Motor neuron (in vitro differentiated cells): Measurements from ENCODE around the gene CTSD. TPM values are rescaled to one million over a fixed set of nuclear protein-coding genes. Genes with fewer than 3 reads are reported as not detected.

Experiments used
- ATAC-seq, 8 experiments: fragments of 200-7000 bp; cut with Tn5 transposase; replicated peaks in 6 of 8; 2 replicates each; pipeline ENCODE4 v1.8.0; 2021; ENCODE audit warnings: mild to moderate bottlenecking in 8 of 8, moderate library complexity in 8 of 8
- H3K27ac ChIP-seq, 2 donors: fragments of 250-450 bp; sonication (Bioruptor Pico); 2 replicates each; pipeline ENCODE4 v1.9.0; 2021; ENCODE audit warnings: antibody characterized with exemption in 2 of 2, mild to moderate bottlenecking in 2 of 2, moderate library complexity in 1 of 2
- H3K4me1 ChIP-seq, 2 donors: fragments of 250-450 bp; sonication (Bioruptor Pico); replicated peaks in 1 of 2; 2 replicates each; pipeline ENCODE4 v1.6.1; 2021; ENCODE audit warnings: antibody characterized with exemption in 2 of 2, mild to moderate bottlenecking in 2 of 2, moderate library complexity in 1 of 2
- H3K4me3 ChIP-seq, 5 donors: fragments of 250-450 bp; sonication (Bioruptor Pico); 2 replicates each; pipeline ENCODE4 v1.9.0; 2021; ENCODE audit warnings: antibody characterized with exemption in 5 of 5, mild to moderate bottlenecking in 5 of 5, moderate library complexity in 4 of 5
- WGBS, 10 experiments: fragments of 450-650 bp; shearing (Covaris generic); methylation state at CpG; one replicate each; pipeline ENCODE4 v1.0.0; 2022; 5-methylcytosine and 5-hydroxymethylcytosine counted together
- in situ Hi-C, 9 experiments: fragments of 400-800 bp; cut with MboI; loops; one replicate each; pipeline ENCODE4 v1.15.0; 2021; ENCODE audit warnings: low sequenced_read_pairs in 9 of 9, low pct_unique_long_range_greater_than_20kb in 2 of 9; ENCODE audit not compliant: unreplicated experiment in 9 of 9
- total RNA-seq, 8 experiments: library from RNA; unstranded; fragments of 300-600 nt; gene quantifications; 2 replicates each; pipeline versions ENCODE4 v1.2.3 to v1.2.4, GENCODE V29; 2022

CTSD gene
- total RNA-seq, 8 experiments from 2014 or later: 59.3 to 718 (median 107) TPM

DNA sequence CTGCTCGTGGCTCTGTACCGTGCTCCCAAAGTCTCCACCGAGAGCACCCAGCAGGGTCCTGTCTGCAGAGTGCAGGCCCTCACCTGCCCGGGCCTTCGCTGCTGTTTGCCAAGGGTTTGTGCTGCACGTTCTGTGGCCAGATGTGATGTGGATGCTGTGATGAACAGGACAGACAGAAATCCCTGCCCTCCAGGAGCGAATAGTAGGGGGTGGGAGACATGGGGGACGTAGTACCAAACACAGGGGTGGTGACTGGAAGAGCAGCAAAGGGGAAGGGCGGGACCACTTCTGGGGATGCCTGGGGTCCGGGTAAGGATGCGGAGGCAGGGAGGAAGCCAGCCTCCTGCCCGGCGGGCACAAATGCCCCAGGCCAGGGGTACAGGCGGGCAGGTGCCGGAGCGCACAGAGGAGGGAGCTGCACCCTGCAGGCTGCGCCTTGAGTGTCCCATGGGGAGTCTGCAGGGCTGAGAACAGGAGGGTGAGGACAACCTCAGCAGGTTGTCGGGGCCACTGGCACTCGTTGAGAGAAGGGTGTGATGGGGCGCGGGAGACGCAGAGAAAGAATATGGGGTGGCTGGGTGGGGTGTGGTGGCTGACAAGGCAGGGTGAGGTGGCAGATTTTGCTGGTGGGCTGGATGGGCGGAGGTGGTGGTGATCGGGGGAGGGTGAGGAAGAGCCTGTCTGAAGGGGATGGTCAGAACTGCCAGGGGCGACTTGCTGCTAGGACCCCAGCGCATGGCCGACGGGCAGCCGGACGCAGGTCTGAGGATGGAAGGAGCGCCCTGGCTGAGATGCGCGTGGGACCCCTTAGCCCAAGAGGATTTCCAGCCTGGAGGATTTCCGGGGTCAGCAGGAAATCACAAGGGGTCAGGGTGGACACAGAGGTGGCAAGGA is 16.3 kb upstream of the CTSD start:
- Histone ChIP-seq H3K4me3 (no peak overlapping the region), H3K4me1 (no peaks in the 10 kb centered on the region), H3K27ac (no peak overlapping the region)
- in situ Hi-C loops: no loop called here
- no peak for ATAC-seq
- 44% methylated on average over 3 of the region's 34 CpGs; no CpG with 5 or more reads in 9 of the 10 experiments for WGBS, 10 experiments

DNA sequence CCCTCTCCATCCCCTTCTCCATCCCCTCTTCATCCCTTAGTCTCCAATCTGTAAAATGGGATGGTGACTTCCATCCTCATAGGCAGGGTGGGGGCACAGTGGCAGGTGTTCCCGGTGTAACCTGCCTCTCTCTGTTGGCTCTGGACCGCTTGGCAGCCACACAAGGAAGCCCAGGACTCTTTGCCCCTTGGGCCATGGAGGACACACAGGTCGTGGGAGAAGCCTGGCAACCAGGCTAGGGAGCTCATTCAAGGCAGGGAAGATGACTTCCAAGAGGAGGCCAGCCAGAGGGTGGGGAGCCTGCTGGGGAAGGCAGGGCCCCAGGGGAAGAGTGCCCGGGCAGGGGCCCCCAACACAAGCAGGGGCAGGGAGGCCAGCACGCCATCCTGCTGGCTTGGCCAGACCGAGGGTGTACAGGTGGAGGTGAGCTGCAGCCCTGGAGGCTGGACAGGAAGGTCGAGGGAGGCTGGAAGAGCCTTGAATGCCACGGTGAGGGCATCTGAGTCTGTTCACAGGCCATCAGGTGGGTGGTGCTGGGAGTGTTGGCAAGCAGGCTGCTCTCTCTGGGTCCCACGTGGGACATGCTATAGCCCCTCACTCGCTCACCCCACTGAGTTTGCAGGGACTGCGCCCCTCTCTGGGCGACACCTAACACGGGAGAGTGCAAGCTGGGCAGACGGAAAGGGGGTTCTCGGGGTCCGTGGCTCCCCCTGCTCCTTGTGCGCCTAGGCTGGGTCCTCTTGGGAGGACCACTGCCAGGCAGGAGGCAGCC is 15.5 kb upstream of the CTSD start:
- in situ Hi-C loops: no loop called here
- WGBS, 10 experiments: 73 to 80% (median 78%) methylated on average over 1 to 9 of the region's 17 CpGs; no CpG with 5 or more reads in 6 of the 10 experiments
- ATAC-seq: no peak

GRCh38 chr11:1778141-1778911 is 14.6 kb upstream of the CTSD start:
- H3K27ac ChIP-seq: no peak overlapping the region
- no peak overlapping the region for H3K4me3 ChIP-seq
- in situ Hi-C loops: no loop called here
- no peak for ATAC-seq
- no peaks in the 10 kb centered on the region for H3K4me1 ChIP-seq
- 10 to 100% (median 35%) methylated on average over 1 to 2 of the region's 14 CpGs; no CpG with 5 or more reads in 4 of the 10 experiments for WGBS, 10 experiments

More for the DNA sequence above, 15.5 kb upstream of the CTSD start:
- H3K4me1 ChIP-seq: no peaks in the 10 kb centered on the region
- H3K4me3 ChIP-seq: no peak overlapping the region
- H3K27ac ChIP-seq: no peak overlapping the region

GRCh38 chr11:1777737-1778136 is 14.0 kb upstream of the CTSD start:
- ATAC-seq: no peak
- no peak overlapping the region for H3K27ac ChIP-seq
- no CpG with 5 or more reads among the region's 2 CpGs for WGBS, 10 experiments
- in situ Hi-C loops: no loop called here
- peaks cover 0 to 2% of the 10 kb centered on the region in 2 donors for H3K4me1 ChIP-seq
- no peak overlapping the region for H3K4me3 ChIP-seq

- no peak for ATAC-seq
- peaks cover 2 to 6% of the 10 kb centered on the region in 2 donors for H3K4me1 ChIP-seq
- in situ Hi-C loops: no loop called here
- 40 to 71% (median 60%) methylated on average over 1 to 2 of the region's 5 CpGs; no CpG with 5 or more reads in 5 of the 10 experiments for WGBS, 10 experiments
- no peak overlapping the region for H3K27ac ChIP-seq
- H3K4me3 ChIP-seq: no peak overlapping the region
Observed at GRCh38 chr11:1776944-1777715, 13.4 kb upstream of the CTSD start.

GRCh38 chr11:1776331-1776851 is 12.7 kb upstream of the CTSD start:
- ATAC-seq: no peak
- WGBS, 10 experiments: 20 to 96% (median 57%) methylated on average over 1 to 6 of the region's 11 CpGs; no CpG with 5 or more reads in 4 of the 10 experiments
- H3K4me1 ChIP-seq: peaks cover 3 to 6% of the 10 kb centered on the region in 2 donors
- no peak overlapping the region for H3K27ac ChIP-seq
- H3K4me3 ChIP-seq: no peak overlapping the region
- in situ Hi-C loops: no loop called here

DNA sequence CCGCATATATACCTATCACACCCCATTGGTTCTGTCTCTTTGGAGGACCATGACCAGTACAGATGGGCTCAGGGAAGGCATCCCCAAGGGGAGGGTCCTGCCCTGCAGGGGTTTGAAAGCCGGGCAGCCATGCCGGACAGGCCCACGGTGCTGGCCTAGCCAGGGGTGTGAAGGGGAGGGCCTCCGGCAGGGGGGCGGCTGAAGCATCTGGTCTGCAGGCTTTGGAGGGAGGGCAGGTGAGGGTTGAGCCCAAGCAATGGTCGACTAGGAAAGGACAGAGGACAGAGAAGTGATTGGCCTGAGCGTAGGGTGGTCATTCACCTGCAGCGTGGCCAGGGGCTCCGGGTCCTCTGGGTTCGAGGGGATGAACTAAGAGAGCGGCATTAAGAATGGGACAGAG is 11.2 kb upstream of the CTSD start:
- Histone ChIP-seq H3K4me1 (peaks cover 3 to 6% of the 10 kb centered on the region in 2 donors), H3K27ac (no peak overlapping the region), H3K4me3 (no peak overlapping the region)
- 65 to 100% (median 83%) methylated on average over 1 to 5 of the region's 12 CpGs; no CpG with 5 or more reads in 6 of the 10 experiments for WGBS, 10 experiments
- ATAC-seq: no peak
- in situ Hi-C loops: no loop called here

DNA sequence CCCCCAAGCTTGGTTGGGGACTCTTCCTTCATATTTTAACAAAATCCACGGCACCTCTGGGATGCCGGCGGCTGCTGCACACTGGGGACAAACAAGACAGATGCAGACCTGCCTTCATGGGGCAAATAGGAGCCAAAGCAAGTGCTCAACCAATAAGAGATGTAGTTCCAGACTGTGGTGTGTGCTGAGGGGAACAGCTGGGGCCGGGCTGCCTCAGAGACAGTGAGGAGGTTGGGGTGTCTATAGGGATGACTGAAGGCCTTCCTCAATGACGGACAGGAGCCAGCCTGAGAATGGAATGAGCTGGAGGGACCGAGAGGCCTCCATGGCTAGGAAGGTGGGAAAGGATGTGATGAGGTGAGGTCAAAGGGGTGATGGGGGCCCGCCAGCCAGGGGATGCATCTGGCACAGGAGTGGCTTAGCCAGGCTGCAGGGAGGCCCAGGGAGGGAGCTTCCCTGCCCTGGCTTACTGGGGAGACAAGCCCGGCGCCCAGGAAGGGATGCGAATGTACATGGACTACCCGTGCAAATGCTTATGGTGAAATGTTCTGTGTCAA is 10.3 kb upstream of the CTSD start:
- in situ Hi-C loops: no loop called here
- no peak overlapping the region for H3K27ac ChIP-seq
- 70 to 100% (median 92%) methylated on average over 1 to 6 of the region's 11 CpGs; no CpG with 5 or more reads in 4 of the 10 experiments for WGBS, 10 experiments
- H3K4me1 ChIP-seq: peaks cover 3 to 6% of the 10 kb centered on the region in 2 donors
- no peak overlapping the region for H3K4me3 ChIP-seq
- ATAC-seq: no peak

- peaks cover 3 to 6% of the 10 kb centered on the region in 2 donors for H3K4me1 ChIP-seq
- ATAC-seq: no peak
- H3K4me3 ChIP-seq: no peak overlapping the region
- H3K27ac ChIP-seq: no peak overlapping the region
- in situ Hi-C loops: no loop called here
- 67 to 100% (median 83%) methylated on average over 1 to 3 of the region's 10 CpGs; no CpG with 5 or more reads in 3 of the 10 experiments for WGBS, 10 experiments
Observed at GRCh38 chr11:1773131-1773993, 9.6 kb upstream of the CTSD start.

- WGBS, 10 experiments: 0 to 80% (median 33%) methylated on average over 1 to 3 of the region's 15 CpGs; no CpG with 5 or more reads in 1 of the 10 experiments
- Histone ChIP-seq H3K27ac (no peak overlapping the region), H3K4me1 (peaks cover 3 to 6% of the 10 kb centered on the region in 2 donors), H3K4me3 (no peak overlapping the region)
- ATAC-seq: peak; percentile 96 to 99 (median 97)
- in situ Hi-C loops: no loop called here
Observed at GRCh38 chr11:1772270-1773130, 8.8 kb upstream of the CTSD start.
